GM12878 (cell line): ENCODE measurements around the gene ZNF200. TPM values are rescaled to one million over a fixed set of nuclear protein-coding genes. Genes with fewer than 3 reads are reported as not detected.

Source experiments
- ASH2L ChIP-seq: fragments of 300-600, 200-600 bp; sonication (generic); IDR thresholded peaks from 2 replicates; pipeline ENCODE4 v1.6.1; 2017; ENCODE audit warnings: low read depth, mild to moderate bottlenecking, borderline replicate concordance
- ATF7 ChIP-seq: fragments of 450-650 bp; IDR thresholded peaks from 2 replicates; pipeline ENCODE4 v1.6.1; 2016; ENCODE audit warnings: low read depth, mild to moderate bottlenecking
- BCL3 ChIP-seq: IDR thresholded peaks from 2 replicates; pipeline ENCODE4 v1.6.1; 2011; ENCODE audit warnings: borderline replicate concordance, low read depth, mild to moderate bottlenecking, moderate library complexity, low read length; ENCODE audit not compliant: insufficient read depth, poor library complexity, severe bottlenecking
- CBX3 ChIP-seq: fragments of 200-600 bp; sonication (generic); IDR thresholded peaks from 2 replicates; pipeline ENCODE4 v1.6.1; 2016; ENCODE audit warnings: low read depth, borderline replicate concordance
- CUX1 ChIP-seq: IDR thresholded peaks from 2 replicates; pipeline ENCODE4 v1.6.1; 2012; ENCODE audit warnings: improper control_type of control experiment, low read depth, low read length; ENCODE audit not compliant: insufficient replicate concordance
- E2F4 ChIP-seq: IDR thresholded peaks from 2 replicates; pipeline ENCODE4 v1.6.1; 2012; ENCODE audit warnings: low read depth, low read length, improper control_type of control experiment
- KDM1A ChIP-seq: fragments of 200-600 bp; sonication (generic); IDR thresholded peaks from 2 replicates; pipeline ENCODE4 v1.6.1; 2016; ENCODE audit warnings: borderline replicate concordance
- MTA2 ChIP-seq: fragments of 450-650 bp; IDR thresholded peaks from 2 replicates; pipeline ENCODE4 v1.6.1; 2016; ENCODE audit warnings: low read depth, mild to moderate bottlenecking, moderate library complexity
- PAX8 ChIP-seq: fragments of 450-650 bp; IDR thresholded peaks from 2 replicates; pipeline ENCODE4 v1.6.1; 2017; ENCODE audit warnings: mild to moderate bottlenecking, moderate library complexity
- STAT3 ChIP-seq: IDR thresholded peaks from 2 replicates; pipeline ENCODE4 v1.6.1; 2011; ENCODE audit warnings: low read depth, low read length, improper control_type of control experiment
- SUPT20H ChIP-seq: IDR thresholded peaks from 2 replicates; pipeline ENCODE4 v1.6.1; 2011; ENCODE audit warnings: low read depth, mild to moderate bottlenecking, low read length, moderate library complexity, borderline replicate concordance; ENCODE audit not compliant: control insufficient read depth
- WRNIP1 ChIP-seq: IDR thresholded peaks from 2 replicates; pipeline ENCODE4 v1.6.1; 2011; ENCODE audit warnings: low read depth, low read length, improper control_type of control experiment, borderline replicate concordance
- polyA plus RNA-seq, 11 experiments: library from polyadenylated mRNA; depleted of rRNA in 4 of 11; unstranded in 6 of 11; stranded (reverse) in 5 of 11; fragments of >200 nt; fragmentation: Nextera tagmentation in 4 of 11; fragmentation: Illumina TruSeq in 1 of 11; extraction: Ambion mirVana in 4 of 11; extraction: Trizol in 1 of 11; gene quantifications; 1 replicate in 1 of 11; 2 replicates in 10 of 11; pipeline versions ENCODE4 v1.2.1 to v1.2.3, GENCODE V29; 2011 to 2016; ENCODE audit warnings: inconsistent platforms in 2 of 11, missing spikeins in 2 of 11, low read depth in 1 of 11
- total RNA-seq, 4 experiments: library from RNA; depleted of rRNA in 3 of 4; stranded (reverse); fragments of >200 nt in 3 of 4; fragmentation: Illumina TruSeq in 1 of 4; extraction: Trizol in 1 of 4; gene quantifications; 2 replicates each; pipeline versions ENCODE4 v1.2.1 to v1.2.3, GENCODE V29; 2013 to 2021

Gene ZNF200
- total and polyA plus RNA-seq, 10 of the 15 experiments (the other 5 are each of a cell fraction or from before 2014, with no cell fraction given), result 4.0 to 13.9 (median 9.6) TPM

GRCh38 chr16:3259836-3260235 lies 24.9 kb upstream of the ZNF200 start (continued):
- TF ChIP-seq PAX8 (no peak), E2F4 (no peak), BCL3 (no peak), CUX1 (no peak), MTA2 (no peak), KDM1A (no peak), WRNIP1 (no peak), SUPT20H (no peak), ATF7 (no peak), CBX3 (no peak), STAT3 (no peak), ASH2L (no peak)
